Activated CD8-positive, alpha-beta memory T cell treated with anti-CD3 and anti-CD28 coated beads, Interleukin-2, amount 50 U/mL, for 48 hours (primary cell): ENCODE measurements around the gene NOP56.
A peak's percentile ranks its signal among the peaks of the same experiment; 100 is the strongest.

ENCODE experiments used
- DNase-seq: peaks from one replicate; pipeline ENCODE4 v3.0.0-alpha.2; 2020

The NOP56 gene

DNA sequence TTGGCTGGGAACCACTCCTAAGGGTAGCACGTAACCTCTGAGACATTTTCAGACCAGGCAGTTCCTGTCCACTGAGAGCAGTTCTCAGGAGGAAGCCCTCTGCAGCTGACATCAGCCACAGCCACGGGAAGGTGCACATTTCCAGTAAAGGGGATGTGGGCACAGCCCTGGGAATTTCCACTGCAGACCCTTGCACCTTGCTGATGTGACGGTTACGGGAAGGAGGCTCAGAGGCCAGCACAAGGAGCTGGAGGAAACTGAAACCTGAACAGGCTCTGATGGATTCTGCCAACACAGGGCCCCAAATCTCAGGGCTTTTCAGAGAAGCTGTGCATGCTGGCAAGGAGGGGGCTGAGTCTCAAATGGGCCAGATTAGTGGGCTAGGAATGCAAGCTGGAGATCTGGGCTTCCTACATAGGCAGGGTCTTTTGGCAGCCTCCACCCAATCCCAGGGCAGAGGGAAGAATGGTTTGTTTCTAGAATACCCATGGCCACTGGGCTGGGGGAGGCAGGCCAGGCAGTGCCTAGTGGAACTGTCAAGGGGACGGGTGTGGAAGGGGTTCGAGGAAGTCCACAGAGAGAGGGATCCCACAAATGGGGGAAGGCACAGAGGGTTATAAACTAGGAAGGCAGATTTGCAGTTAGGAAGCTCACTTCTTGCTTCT, 54.4 kb downstream of the NOP56 start:
- DNase-seq = peak; percentile 50

DNA sequence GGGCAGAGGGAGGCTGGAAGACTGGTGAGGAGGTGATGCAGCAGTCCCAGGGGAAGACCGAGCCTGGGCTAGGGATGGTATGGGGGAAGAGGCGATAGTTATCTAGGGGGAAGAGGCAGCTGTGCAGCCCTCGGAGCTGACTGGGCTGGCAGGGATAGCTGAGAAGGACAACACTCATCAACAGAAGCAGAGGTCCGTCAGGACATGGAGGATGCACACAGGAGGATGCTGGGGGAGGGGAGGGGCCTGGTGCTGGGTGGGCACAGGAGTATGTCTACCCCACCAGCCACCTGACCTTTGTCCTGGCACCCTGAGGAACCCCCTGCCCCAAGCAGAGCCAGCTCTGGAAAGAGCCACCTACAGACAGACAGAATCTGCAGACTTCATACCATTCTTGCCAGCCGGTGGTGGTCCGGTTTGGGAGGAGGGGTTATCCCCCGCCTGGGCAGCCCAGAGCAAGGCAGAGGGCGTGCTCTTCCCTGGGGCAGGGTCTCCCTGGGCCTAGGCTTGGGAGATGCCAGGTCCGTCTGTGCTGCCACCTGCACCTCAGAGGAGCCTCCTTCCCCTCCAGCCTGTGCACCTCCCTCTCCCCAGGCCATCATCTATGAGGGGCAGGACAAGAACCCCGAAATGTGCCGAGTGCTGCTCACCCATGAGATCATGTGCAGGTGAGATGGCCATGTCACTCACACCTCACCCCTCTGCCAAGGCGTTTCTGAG, 55.1 kb downstream of the NOP56 start:
- peak; percentile 45 for DNase-seq
